ENCODE data around the gene UCN2.

- no peak for TF ChIP-seq CTCF (conservative IDR thresholded peaks at IDR 0.05; ENCODE audit: low read length)
- TF ChIP-seq EZH2phosphoT487 (IDR thresholded peaks at IDR 0.05; ENCODE audit: borderline replicate concordance, low read depth, low read length) = no peak
Observed at GRCh38 chr3:48572517-48572916, 8.9 kb upstream of the UCN2 start.

All from OCI-LY7 (cell line).